AG08396 (cell line): ENCODE results near the gene SURF2.

Experiments used
- DNase-seq: peaks from one replicate; pipeline ENCODE4 v3.0.0; 2012; ENCODE audit warnings: low spot score, mixed read lengths

SURF2 gene

DNA sequence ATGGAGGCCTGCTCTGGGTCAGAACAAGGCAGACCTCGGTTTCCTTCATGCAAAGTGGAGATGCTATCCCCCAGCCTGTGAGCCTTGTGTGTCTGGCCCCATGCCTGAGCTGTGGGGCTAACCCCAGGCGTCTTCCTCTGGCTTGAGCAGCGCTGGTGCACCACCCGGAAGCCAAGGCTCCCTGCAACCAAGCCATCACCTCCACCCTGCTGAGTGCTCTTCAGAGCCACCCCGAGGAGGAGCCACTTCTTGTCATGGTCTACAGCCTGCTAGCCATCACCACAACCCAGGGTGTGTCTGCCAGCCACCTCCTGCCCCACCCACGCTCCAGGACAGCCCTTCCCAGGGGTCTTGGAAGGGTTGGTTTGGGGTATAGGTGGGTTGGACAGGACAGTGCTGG is 45.2 kb downstream of the SURF2 start:
- no peak for DNase-seq

GRCh38 chr9:133402689-133403088 is 46.3 kb downstream of the SURF2 start:
- no peak for DNase-seq

DNA sequence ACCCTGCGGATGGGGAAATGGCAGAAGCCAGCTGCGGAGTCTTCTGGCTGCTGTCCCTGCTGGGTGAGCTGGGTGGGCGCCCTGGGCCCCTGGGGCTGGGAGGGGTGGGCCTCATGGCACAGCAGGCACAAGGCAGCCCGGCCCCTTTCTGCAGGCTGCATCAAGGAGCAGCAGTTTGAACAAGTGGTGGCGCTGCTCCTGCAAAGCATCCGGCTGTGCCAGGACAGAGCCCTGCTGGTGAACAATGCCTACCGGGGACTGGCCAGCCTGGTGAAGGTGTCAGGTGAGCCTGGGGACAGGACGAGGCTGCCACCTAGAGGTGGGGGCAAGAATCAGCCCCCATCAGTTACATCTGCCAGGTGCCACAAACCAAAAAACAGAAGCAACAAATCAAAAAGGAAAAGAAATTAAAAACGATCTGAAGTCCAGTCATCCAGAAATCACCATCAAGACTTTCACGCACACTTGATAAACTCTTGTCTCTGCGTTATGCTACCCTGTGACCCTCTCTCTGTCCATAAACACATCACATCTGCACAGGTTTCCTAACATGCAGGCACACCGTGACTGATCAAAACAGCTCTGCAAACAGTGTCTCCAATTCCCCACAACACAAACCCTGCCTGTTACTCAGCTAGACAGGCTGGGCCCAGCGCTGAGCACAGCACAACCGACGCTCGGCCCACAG is 47.6 kb downstream of the SURF2 start:
- DNase-seq, result no peak

- DNase-seq, result no peak
These were observed 48.2 kb downstream of the SURF2 start for GRCh38 chr9:133404454-133405002.

- DNase-seq, result peak; percentile 46
These were observed 49.4 kb downstream of the SURF2 start for GRCh38 chr9:133405508-133406438.

DNA sequence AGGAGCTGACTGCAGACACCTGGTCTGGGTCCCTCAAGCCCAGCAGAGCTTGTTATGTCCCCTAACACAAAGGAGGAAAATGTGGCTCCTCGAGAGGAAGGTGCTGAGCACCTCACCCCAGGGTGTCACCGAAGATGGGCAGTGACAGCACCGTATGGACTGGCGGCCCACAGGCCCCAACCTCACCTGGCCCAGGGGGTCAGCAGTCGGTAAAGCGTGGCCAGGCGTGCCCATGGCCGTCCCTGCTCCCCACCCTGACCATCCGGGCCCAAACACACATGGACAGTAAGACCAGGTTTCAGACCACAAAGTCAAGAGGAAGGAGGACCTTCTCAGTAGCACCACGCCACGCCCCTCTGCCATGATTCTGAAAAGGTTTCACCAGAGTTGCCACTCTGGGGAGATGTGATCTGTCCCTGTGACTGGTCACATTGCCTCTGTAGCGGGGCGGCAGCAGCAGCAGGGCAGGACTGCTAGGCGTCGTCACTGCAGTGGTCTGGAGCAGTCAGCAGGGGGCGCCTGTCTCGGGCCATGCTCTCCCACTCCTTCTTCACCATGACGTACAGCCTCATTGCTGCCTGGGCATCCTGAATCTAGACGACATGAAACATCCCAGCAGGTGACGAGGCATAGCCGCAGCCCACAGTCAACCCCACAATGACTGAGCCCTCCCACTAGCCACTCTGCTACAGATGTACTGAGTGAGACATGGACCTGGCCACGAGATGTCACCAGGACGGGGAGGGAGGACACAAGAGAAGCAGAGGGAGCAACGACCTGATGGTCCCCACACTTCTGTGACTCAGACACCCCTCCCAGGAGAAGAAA is 50.3 kb downstream of the SURF2 start:
- peak; percentile 89 for DNase-seq

GRCh38 chr9:133408042-133408441 is 51.7 kb downstream of the SURF2 start:
- no peak for DNase-seq
